Measurements from ENCODE around the gene LRR1. TPM values are rescaled to one million over a fixed set of nuclear protein-coding genes. Genes with fewer than 3 reads are reported as not detected.

The LRR1 gene
- total and polyA plus RNA-seq, 9 of the 15 experiments (the other 6 are each of a cell fraction or from before 2014, with no cell fraction given): 26.5 to 58.1 (median 31.8) TPM

DNA sequence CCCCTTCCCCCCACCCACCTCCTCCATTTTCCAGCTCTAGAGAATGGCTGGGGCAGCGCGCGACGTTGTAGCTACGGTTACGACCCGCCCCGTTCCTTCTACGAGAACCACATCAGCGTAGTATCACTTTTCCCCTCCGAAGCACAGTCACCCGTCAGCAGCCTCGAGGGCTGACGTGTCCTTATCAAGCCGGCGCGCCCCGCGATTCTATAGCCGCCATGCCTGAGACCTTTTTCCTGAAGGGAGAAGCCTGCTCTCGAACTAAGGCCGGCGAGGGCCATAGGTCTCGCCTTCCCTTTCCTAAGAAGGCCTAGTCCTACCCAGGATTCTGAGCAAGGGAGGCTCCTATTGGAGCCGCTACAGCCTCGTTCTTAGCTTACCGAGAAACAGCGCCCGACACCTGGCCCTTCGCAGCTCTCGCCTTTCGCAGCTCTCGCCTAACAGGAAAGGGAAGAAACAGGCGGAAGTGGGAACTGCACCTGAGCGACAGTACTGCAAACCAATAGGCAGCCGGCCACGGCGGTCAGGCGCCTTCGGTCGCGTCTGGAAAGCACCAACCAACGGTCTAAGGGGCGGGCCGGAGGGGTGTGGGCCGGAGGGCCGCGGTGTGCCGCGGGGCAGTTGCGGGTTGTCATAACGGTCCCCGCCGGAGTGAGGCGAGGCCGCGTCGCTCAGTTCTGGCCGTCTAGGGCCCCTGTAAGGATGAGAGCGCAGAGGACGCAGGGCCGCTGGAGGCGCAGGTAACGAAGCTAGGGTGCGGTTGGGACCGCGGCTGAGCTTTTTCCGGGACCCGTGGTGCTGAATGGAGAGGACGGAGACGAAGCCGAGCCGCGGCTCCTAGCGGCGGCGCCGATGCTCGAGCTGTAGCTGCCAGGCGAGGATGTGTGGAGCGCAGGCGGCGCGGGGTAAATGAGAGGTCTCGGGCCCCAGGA is 21.7 kb downstream of the LRR1 start, which contains the start of the genes MGAT2 and RPL36AL (continued):
- TF ChIP-seq ZNF197 (CRISPR knock-in tag; IDR thresholded peaks at IDR 0.05; ENCODE audit: low read depth) (0 out of 2 replicates have a peak, but pooled peaks have one; percentile 43), EHMT2 (IDR thresholded peaks at IDR 0.05) (no peak), POLR2G (IDR thresholded peaks at IDR 0.05; ENCODE audit: low read depth, low read length) (peak; percentile 99), BCOR (IDR thresholded peaks at IDR 0.05) (peak; percentile 20; the same call in 1 of the 2 replicates), RAD21 (CRISPR knock-in tag; conservative IDR thresholded peaks at IDR 0.05 in 1 of 2, IDR thresholded peaks at IDR 0.05 in 1 of 2) (0 out of 4 replicates have a peak, but pooled peaks of 1 of the 2 experiments have one; percentile 5), POLR2A (conservative IDR thresholded peaks at IDR 0.05) (peak; percentile 96), TAF9B (IDR thresholded peaks at IDR 0.05; ENCODE audit: partially characterized antibody) (peak; percentile 83), MCM2 (IDR thresholded peaks at IDR 0.05; ENCODE audit: low read depth) (no peak), TEAD2 (tag; IDR thresholded peaks at IDR 0.05) (no peak), CREB3L1 (IDR thresholded peaks at IDR 0.05; ENCODE audit: borderline replicate concordance, low read depth) (peak; percentile 75; the same call in 1 of the 2 replicates), ATF6 (CRISPR knock-in tag; IDR thresholded peaks at IDR 0.05) (0 out of 2 replicates have a peak, but pooled peaks have one; percentile 6), ZFX (CRISPR knock-in tag; IDR thresholded peaks at IDR 0.05) (peak; percentile 89), ZBTB1 (CRISPR knock-in tag; IDR thresholded peaks at IDR 0.05; ENCODE audit: borderline replicate concordance, low read depth) (0 out of 2 replicates have a peak, but pooled peaks have one; percentile 55), FOXM1 (IDR thresholded peaks at IDR 0.05; ENCODE audit: low read depth) (0 out of 2 replicates have a peak, but pooled peaks have one; percentile 23), FOXM1 (CRISPR knock-in tag; IDR thresholded peaks at IDR 0.05; ENCODE audit: low read depth) (no peak)
- TF ChIP-seq, protein P1, sequence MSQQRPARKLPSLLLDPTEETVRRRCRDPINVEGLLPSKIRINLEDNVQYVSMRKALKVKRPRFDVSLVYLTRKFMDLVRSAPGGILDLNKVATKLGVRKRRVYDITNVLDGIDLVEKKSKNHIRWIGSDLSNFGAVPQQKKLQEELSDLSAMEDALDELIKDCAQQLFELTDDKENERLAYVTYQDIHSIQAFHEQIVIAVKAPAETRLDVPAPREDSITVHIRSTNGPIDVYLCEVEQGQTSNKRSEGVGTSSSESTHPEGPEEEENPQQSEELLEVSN (IDR thresholded peaks at IDR 0.05; ENCODE audit: borderline replicate concordance in 1 of 2, extremely low read depth in 1 of 2, insufficient read depth in 1 of 2, insufficient read length in 1 of 2, low read depth in 1 of 2, low read length in 1 of 2, poor library complexity in 1 of 2, severe bottlenecking in 1 of 2): peak in 1 of 2 experiments; percentile 76
- TF ChIP-seq, protein P2, sequence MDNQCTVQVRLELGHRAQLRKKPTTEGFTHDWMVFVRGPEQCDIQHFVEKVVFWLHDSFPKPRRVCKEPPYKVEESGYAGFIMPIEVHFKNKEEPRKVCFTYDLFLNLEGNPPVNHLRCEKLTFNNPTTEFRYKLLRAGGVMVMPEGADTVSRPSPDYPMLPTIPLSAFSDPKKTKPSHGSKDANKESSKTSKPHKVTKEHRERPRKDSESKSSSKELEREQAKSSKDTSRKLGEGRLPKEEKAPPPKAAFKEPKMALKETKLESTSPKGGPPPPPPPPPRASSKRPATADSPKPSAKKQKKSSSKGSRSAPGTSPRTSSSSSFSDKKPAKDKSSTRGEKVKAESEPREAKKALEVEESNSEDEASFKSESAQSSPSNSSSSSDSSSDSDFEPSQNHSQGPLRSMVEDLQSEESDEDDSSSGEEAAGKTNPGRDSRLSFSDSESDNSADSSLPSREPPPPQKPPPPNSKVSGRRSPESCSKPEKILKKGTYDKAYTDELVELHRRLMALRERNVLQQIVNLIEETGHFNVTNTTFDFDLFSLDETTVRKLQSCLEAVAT (IDR thresholded peaks at IDR 0.05): peak in 1 of 2 experiments; percentile 65; a peak in 2 of 4 replicates
- TF ChIP-seq, protein P3, sequence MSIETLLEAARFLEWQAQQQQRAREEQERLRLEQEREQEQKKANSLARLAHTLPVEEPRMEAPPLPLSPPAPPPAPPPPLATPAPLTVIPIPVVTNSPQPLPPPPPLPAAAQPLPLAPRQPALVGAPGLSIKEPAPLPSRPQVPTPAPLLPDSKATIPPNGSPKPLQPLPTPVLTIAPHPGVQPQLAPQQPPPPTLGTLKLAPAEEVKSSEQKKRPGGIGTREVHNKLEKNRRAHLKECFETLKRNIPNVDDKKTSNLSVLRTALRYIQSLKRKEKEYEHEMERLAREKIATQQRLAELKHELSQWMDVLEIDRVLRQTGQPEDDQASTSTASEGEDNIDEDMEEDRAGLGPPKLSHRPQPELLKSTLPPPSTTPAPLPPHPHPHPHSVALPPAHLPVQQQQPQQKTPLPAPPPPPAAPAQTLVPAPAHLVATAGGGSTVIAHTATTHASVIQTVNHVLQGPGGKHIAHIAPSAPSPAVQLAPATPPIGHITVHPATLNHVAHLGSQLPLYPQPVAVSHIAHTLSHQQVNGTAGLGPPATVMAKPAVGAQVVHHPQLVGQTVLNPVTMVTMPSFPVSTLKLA (conservative IDR thresholded peaks at IDR 0.05): peak; percentile 67 to 74

Measured in K562 (cell line).